Measurements from ENCODE around the gene ARHGAP11A. TPM values are rescaled to one million over a fixed set of nuclear protein-coding genes. Genes with fewer than 3 reads are reported as not detected.

Gene ARHGAP11A
- total RNA-seq, 1 experiment from 2014 or later, result 35.5 TPM

DNA sequence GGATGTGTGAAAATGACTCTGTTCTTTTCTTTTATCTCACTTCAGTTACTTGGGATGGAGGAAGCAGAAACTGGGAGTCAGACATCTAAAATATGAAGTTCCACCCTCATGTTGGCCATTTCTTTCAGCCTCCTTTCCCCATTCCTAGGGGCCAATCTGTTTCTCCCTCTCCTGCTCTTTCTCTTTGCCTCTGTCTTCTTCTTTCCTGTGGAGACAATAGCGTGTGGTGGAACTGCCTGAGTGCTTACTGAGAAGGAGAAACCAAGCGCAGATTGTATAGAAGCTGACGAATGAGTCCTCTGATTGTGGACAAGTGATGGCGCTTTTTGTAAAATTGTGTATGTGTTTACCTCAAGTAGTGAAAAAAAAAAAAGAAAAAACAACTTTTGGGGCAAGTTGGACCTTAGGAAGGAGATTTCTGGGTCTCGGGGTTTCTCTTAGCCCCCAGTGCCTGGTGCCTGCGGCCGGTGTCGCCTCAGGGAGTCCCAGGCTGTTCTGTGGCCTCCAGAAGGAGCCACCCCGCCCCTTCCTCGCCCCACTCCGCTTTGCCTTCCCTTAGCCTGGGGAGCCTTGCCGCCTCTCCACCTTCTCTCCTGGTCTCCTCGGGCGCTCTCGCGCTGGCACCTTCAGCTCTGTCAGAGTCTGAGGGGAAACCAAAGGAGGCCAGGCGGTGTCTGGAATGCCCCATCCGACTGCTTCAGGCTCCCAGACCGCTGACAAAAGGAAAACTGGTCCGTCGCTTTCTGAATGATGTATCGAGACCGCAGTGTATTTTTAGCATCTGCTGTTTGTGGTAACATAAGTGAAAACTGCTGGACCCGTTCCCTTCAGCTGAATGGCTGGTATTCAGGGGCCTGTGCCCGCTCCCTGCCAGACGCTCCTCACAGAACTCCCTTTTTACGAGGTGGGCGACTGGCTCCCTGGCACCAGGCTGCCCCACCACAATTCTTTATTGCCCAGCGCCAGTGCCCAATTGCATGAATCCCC, 56.3 kb downstream of the ARHGAP11A start:
- no peak overlapping the region for H2AFZ ChIP-seq (ENCODE audit: low read length)
- no peak overlapping the region for H3K9ac ChIP-seq (ENCODE audit: low read length)
- no peak overlapping the region for H3K27ac ChIP-seq (ENCODE audit: low read length)
- no peaks in the 10 kb centered on the region for H3K4me1 ChIP-seq (ENCODE audit: low read length)
- H3K9me3 ChIP-seq (ENCODE audit: low read length), result no peaks in the 10 kb centered on the region
- H3K4me2 ChIP-seq (ENCODE audit: low read depth, low read length, poor library complexity, severe bottlenecking), result no peak overlapping the region
- no peak overlapping the region for H3K4me3 ChIP-seq (ENCODE audit: low read length)
- H4K20me1 ChIP-seq (ENCODE audit: insufficient read depth, low read depth, low read length), result no peaks in the 10 kb centered on the region
- no peaks in the 10 kb centered on the region for H3K27me3 ChIP-seq (ENCODE audit: low read length)
- no peaks in the 10 kb centered on the region for H3K9me2 ChIP-seq (replicated peaks; ENCODE audit: insufficient read depth, low read length)
- DNase-seq, result no peak
- H3K36me3 ChIP-seq (ENCODE audit: insufficient read depth, low read length), result peaks cover 8% of the 10 kb centered on the region; the same call in 1 of the 2 replicates
- H3K79me2 ChIP-seq (ENCODE audit: low read length), result no peaks in the 10 kb centered on the region

DNA sequence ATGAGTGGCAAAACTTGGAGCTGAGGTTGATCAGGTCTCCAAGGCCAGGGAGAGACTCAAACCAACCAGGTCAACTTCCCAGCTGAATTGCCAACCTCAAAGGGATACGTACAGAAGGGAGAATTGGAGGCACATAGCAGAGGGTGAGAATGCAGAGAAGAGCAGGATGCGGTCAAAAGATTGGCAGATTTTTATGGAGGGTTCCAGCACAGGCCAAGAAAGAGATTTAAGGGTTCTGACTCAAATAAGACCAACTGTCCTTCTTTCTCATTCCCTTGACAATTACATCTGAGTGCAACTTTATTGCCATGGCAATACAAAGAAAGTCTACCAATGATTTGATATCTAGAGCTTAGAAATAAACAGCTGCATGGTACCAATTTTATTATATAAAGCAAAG, 59.4 kb downstream of the ARHGAP11A start:
- H3K4me2 ChIP-seq (ENCODE audit: low read depth, low read length, poor library complexity, severe bottlenecking), result no peak overlapping the region
- H3K4me1 ChIP-seq (ENCODE audit: low read length), result no peaks in the 10 kb centered on the region
- H3K9me2 ChIP-seq (replicated peaks; ENCODE audit: insufficient read depth, low read length), result no peaks in the 10 kb centered on the region
- no peaks in the 10 kb centered on the region for H3K27me3 ChIP-seq (ENCODE audit: low read length)
- no peak overlapping the region for H3K27ac ChIP-seq (ENCODE audit: low read length)
- H3K4me3 ChIP-seq (ENCODE audit: low read length), result no peak overlapping the region
- H2AFZ ChIP-seq (ENCODE audit: low read length), result no peak overlapping the region
- H3K9me3 ChIP-seq (ENCODE audit: low read length), result no peaks in the 10 kb centered on the region
- H4K20me1 ChIP-seq (ENCODE audit: insufficient read depth, low read depth, low read length), result no peaks in the 10 kb centered on the region
- H3K36me3 ChIP-seq (ENCODE audit: insufficient read depth, low read length), result no peaks in the 10 kb centered on the region
- no peak overlapping the region for H3K9ac ChIP-seq (ENCODE audit: low read length)
- no peak for DNase-seq
- H3K79me2 ChIP-seq (ENCODE audit: low read length), result no peaks in the 10 kb centered on the region

DNA sequence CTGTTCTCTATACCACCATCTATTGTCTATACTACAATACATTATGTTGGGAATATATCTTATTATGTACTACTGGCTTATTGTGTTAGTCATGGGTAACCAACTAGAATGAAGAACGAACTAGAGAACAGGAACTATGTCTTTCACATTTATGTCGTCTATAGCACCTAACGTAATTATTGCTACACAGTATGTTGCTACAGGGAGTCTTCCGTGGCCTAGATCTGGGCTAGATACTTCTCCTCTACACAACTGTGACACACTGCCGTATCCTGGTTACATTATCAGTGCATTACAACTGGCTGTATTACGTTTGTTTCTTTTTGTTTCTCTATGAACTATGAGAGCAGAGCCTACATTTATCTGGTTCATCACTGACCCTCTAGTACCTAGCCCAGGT, 60.2 kb downstream of the ARHGAP11A start:
- no peak overlapping the region for H3K4me2 ChIP-seq (ENCODE audit: low read depth, low read length, poor library complexity, severe bottlenecking)
- H4K20me1 ChIP-seq (ENCODE audit: insufficient read depth, low read depth, low read length), result no peaks in the 10 kb centered on the region
- H3K27me3 ChIP-seq (ENCODE audit: low read length), result no peaks in the 10 kb centered on the region
- no peaks in the 10 kb centered on the region for H3K4me1 ChIP-seq (ENCODE audit: low read length)
- DNase-seq, result no peak
- H3K4me3 ChIP-seq (ENCODE audit: low read length), result no peak overlapping the region
- no peaks in the 10 kb centered on the region for H3K9me2 ChIP-seq (replicated peaks; ENCODE audit: insufficient read depth, low read length)
- no peaks in the 10 kb centered on the region for H3K9me3 ChIP-seq (ENCODE audit: low read length)
- no peaks in the 10 kb centered on the region for H3K36me3 ChIP-seq (ENCODE audit: insufficient read depth, low read length)
- H3K27ac ChIP-seq (ENCODE audit: low read length), result no peak overlapping the region
- no peaks in the 10 kb centered on the region for H3K79me2 ChIP-seq (ENCODE audit: low read length)
- H3K9ac ChIP-seq (ENCODE audit: low read length), result no peak overlapping the region
- no peak overlapping the region for H2AFZ ChIP-seq (ENCODE audit: low read length)

DNA sequence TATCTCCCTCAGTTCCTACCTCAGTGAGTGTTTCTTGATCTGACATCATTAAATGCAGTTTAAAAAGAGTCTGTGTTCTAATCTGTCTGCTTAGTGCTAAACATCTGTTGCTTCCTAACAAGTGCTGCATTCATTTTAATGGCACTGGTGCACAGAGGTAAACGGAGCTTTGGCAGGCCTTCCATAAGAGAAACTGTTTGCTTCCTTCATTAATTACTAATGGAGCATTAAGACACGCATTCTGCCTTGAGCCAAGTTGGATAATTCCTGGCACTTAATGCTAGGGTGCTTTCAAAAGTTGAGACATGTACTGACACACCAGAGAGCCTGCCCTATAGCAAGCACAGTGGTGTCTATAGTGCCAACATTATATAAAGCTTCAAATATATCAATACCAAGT, 60.9 kb downstream of the ARHGAP11A start:
- H3K9ac ChIP-seq (ENCODE audit: low read length), result no peak overlapping the region

DNA sequence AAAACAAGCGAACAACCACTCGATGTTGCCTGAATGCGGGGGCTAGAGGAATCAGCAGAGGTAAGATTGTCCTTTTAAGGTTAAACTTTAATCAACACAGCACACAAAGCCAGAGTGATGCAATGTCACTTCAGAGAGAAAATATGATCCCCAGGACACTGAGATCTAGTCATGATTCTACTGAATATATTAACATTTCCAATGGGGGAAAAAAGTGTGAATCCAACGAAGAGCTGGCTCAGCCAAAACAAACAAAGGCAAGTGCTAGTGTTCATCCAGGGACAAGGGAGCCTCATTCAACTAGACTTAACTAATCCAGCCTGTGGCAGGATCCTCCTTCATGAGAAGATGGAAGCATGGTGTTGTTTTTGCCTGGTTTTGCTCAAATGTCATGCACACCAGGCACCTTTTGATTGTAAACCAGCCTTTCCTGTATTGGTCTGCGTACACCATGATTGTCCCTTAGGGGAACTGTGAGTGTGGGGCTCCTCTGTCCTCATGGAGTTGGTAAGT, 62.0 kb downstream of the ARHGAP11A start:
- Histone ChIP-seq H3K4me2 (ENCODE audit: low read depth, low read length, poor library complexity, severe bottlenecking) (no peak overlapping the region), H3K4me1 (ENCODE audit: low read length) (no peaks in the 10 kb centered on the region), H3K9me2 (replicated peaks; ENCODE audit: insufficient read depth, low read length) (no peaks in the 10 kb centered on the region), H2AFZ (ENCODE audit: low read length) (no peak overlapping the region), H3K4me3 (ENCODE audit: low read length) (no peak overlapping the region), H4K20me1 (ENCODE audit: insufficient read depth, low read depth, low read length) (no peaks in the 10 kb centered on the region), H3K9me3 (ENCODE audit: low read length) (no peaks in the 10 kb centered on the region), H3K79me2 (ENCODE audit: low read length) (no peaks in the 10 kb centered on the region), H3K36me3 (ENCODE audit: insufficient read depth, low read length) (no peaks in the 10 kb centered on the region), H3K27ac (ENCODE audit: low read length) (no peak overlapping the region), H3K9ac (ENCODE audit: low read length) (no peak overlapping the region), H3K27me3 (ENCODE audit: low read length) (no peaks in the 10 kb centered on the region)
- no peak for DNase-seq

More for the DNA sequence above, 60.9 kb downstream of the ARHGAP11A start:
- Histone ChIP-seq H2AFZ (ENCODE audit: low read length) (no peak overlapping the region), H3K9me3 (ENCODE audit: low read length) (no peaks in the 10 kb centered on the region), H3K79me2 (ENCODE audit: low read length) (no peaks in the 10 kb centered on the region), H3K4me2 (ENCODE audit: low read depth, low read length, poor library complexity, severe bottlenecking) (no peak overlapping the region), H3K27ac (ENCODE audit: low read length) (no peak overlapping the region), H3K4me3 (ENCODE audit: low read length) (no peak overlapping the region), H3K36me3 (ENCODE audit: insufficient read depth, low read length) (no peaks in the 10 kb centered on the region), H4K20me1 (ENCODE audit: insufficient read depth, low read depth, low read length) (no peaks in the 10 kb centered on the region), H3K4me1 (ENCODE audit: low read length) (no peaks in the 10 kb centered on the region), H3K27me3 (ENCODE audit: low read length) (no peaks in the 10 kb centered on the region), H3K9me2 (replicated peaks; ENCODE audit: insufficient read depth, low read length) (no peaks in the 10 kb centered on the region)
- no peak for DNase-seq

DNA sequence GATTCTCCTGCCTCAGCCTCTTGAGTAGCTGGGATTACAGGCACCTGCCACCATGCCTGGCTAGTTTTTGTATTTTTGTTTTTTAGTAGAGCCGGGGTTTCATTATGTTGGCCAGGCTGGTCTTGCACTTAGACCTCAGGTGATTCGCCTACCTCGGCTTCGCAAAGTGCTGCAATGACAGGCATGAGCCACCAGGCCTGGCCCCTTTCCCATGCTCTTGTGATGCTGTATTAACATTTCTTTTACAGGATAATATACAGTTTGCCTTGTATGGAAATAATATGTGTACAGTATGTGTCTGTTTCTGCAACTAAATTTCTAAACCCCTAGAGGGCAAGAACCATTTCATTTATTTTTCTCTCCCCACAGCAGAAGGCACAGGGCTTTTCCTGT, 64.0 kb downstream of the ARHGAP11A start:
- H3K9me2 ChIP-seq (replicated peaks; ENCODE audit: insufficient read depth, low read length), result no peaks in the 10 kb centered on the region
- no peaks in the 10 kb centered on the region for H3K9me3 ChIP-seq (ENCODE audit: low read length)
- H3K27ac ChIP-seq (ENCODE audit: low read length), result no peak overlapping the region
- no peak overlapping the region for H3K4me2 ChIP-seq (ENCODE audit: low read depth, low read length, poor library complexity, severe bottlenecking)
- no peak overlapping the region for H2AFZ ChIP-seq (ENCODE audit: low read length)
- no peak for DNase-seq
- no peaks in the 10 kb centered on the region for H4K20me1 ChIP-seq (ENCODE audit: insufficient read depth, low read depth, low read length)
- H3K36me3 ChIP-seq (ENCODE audit: insufficient read depth, low read length), result no peaks in the 10 kb centered on the region
- no peak overlapping the region for H3K4me3 ChIP-seq (ENCODE audit: low read length)
- no peaks in the 10 kb centered on the region for H3K27me3 ChIP-seq (ENCODE audit: low read length)
- H3K9ac ChIP-seq (ENCODE audit: low read length), result no peak overlapping the region
- no peaks in the 10 kb centered on the region for H3K4me1 ChIP-seq (ENCODE audit: low read length)
- H3K79me2 ChIP-seq (ENCODE audit: low read length), result no peaks in the 10 kb centered on the region

DNA sequence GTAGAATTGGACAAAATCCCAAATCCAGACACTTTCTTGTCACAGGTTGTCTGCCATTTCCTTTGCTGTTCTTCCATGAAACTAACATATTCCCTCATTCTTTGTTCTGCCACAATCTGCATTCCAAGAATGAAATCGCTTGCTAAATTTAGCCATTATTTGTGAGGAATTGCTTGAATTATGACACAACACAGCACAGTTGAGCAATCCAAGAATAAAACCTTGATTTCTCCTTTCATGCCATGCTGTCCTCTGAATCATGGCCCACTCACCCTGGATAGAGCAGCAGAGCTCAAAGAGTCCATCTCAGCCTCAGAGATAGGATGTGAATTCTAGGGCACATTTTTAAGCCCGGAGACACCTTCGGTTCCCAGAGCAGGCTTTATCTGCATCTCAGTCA, 67.3 kb downstream of the ARHGAP11A start:
- Histone ChIP-seq H3K36me3 (ENCODE audit: insufficient read depth, low read length) (no peaks in the 10 kb centered on the region), H3K9me3 (ENCODE audit: low read length) (no peaks in the 10 kb centered on the region), H3K79me2 (ENCODE audit: low read length) (no peaks in the 10 kb centered on the region), H3K27ac (ENCODE audit: low read length) (no peak overlapping the region), H3K4me2 (ENCODE audit: low read depth, low read length, poor library complexity, severe bottlenecking) (no peak overlapping the region), H4K20me1 (ENCODE audit: insufficient read depth, low read depth, low read length) (no peaks in the 10 kb centered on the region), H3K9ac (ENCODE audit: low read length) (no peak overlapping the region), H3K4me3 (ENCODE audit: low read length) (no peak overlapping the region), H2AFZ (ENCODE audit: low read length) (no peak overlapping the region), H3K27me3 (ENCODE audit: low read length) (no peaks in the 10 kb centered on the region), H3K9me2 (replicated peaks; ENCODE audit: insufficient read depth, low read length) (no peaks in the 10 kb centered on the region), H3K4me1 (ENCODE audit: low read length) (no peaks in the 10 kb centered on the region)
- no peak for DNase-seq

DNA sequence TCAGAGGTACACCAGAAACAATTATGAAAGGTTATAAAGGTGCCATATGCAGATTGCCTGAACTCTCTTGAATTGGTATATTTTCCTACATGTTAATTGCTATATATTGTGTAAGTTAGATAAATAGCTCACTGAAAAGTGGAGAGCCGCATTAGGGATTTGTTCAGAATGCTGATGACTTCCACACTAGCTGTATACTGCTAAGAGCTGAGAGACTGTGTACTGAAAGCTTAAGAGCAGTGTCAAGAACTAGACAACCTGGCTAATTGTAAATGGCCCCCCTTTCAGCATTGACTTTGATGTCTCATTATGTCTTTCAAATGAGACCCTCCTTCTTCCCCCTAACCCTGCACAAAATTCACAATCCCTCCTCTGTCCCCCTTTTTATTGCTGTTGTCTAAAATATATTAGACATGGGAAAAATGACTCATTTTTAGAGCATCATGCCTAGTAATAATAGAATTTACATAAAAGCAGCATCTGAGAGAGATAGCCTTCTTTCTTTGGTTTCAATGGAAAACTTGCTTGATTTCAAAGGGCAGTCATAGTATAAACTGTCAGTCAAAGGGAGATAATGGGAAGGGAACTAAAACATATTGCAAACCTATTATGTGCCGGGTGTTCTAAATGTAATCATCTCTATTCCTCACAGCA, 67.8 kb downstream of the ARHGAP11A start:
- no peak overlapping the region for H2AFZ ChIP-seq (ENCODE audit: low read length)
- no peak for DNase-seq

More for the DNA sequence above, 67.8 kb downstream of the ARHGAP11A start:
- Histone ChIP-seq H3K4me1 (ENCODE audit: low read length) (no peaks in the 10 kb centered on the region), H3K27me3 (ENCODE audit: low read length) (no peaks in the 10 kb centered on the region), H3K4me3 (ENCODE audit: low read length) (no peak overlapping the region), H3K9ac (ENCODE audit: low read length) (no peak overlapping the region), H3K4me2 (ENCODE audit: low read depth, low read length, poor library complexity, severe bottlenecking) (no peak overlapping the region), H3K9me2 (replicated peaks; ENCODE audit: insufficient read depth, low read length) (no peaks in the 10 kb centered on the region), H4K20me1 (ENCODE audit: insufficient read depth, low read depth, low read length) (no peaks in the 10 kb centered on the region), H3K9me3 (ENCODE audit: low read length) (no peaks in the 10 kb centered on the region), H3K27ac (ENCODE audit: low read length) (no peak overlapping the region), H3K79me2 (ENCODE audit: low read length) (no peaks in the 10 kb centered on the region), H3K36me3 (ENCODE audit: insufficient read depth, low read length) (no peaks in the 10 kb centered on the region)
